Tibial nerve (tissue), 4 donors: ENCODE data around the gene SEC16A. TPM values are rescaled to one million over a fixed set of nuclear protein-coding genes. Genes with fewer than 3 reads are reported as not detected.

ENCODE experiments used
- DNase-seq, 2 donors: peaks; one replicate each; pipeline ENCODE4 v3.0.0-alpha.2; 2019; ENCODE audit warnings: low spot score in 2 of 2
- H3K27ac ChIP-seq, 4 donors: fragments of 200-600 bp; sonication (generic) in 3 of 4; one replicate each; pipeline ENCODE4 v1.5.1; 2017 to 2019; ENCODE audit warnings: mild to moderate bottlenecking in 1 of 4
- H3K27me3 ChIP-seq, 2 donors: fragments of 200-600 bp; sonication (generic) in 1 of 2; one replicate each; pipeline versions ENCODE4 v1.5.1 to v1.6.0; 2017 to 2019
- H3K36me3 ChIP-seq, 3 donors: fragments of 200-600 bp; sonication (generic); one replicate each; pipeline ENCODE4 v1.5.1; 2018 to 2019
- H3K4me1 ChIP-seq, 4 donors: fragments of 200-600 bp; sonication (generic) in 3 of 4; one replicate each; pipeline ENCODE4 v1.5.1; 2017 to 2019
- H3K4me3 ChIP-seq, 4 donors: fragments of 200-600 bp; sonication (generic) in 3 of 4; one replicate each; pipeline ENCODE4 v1.5.1; 2017 to 2019; ENCODE audit warnings: mild to moderate bottlenecking in 1 of 4, moderate library complexity in 1 of 4
- H3K9me3 ChIP-seq, 4 donors: fragments of 200-600 bp; sonication (generic) in 3 of 4; one replicate each; pipeline ENCODE4 v1.5.1; 2017 to 2019
- CTCF ChIP-seq, 5 experiments: fragments of 200-600 bp in 3 of 5; fragments of 450-650 bp in 2 of 5; sonication (generic) in 3 of 5; IDR thresholded peaks; one replicate each; pipeline ENCODE4 v1.5.1; 2016 to 2019; ENCODE audit warnings: antibody characterized with exemption in 5 of 5, mild to moderate bottlenecking in 3 of 5, moderate library complexity in 2 of 5
- EP300 ChIP-seq, 2 donors: sonication (generic); formaldehyde crosslinking; IDR thresholded peaks; one replicate each; pipeline ENCODE4 v1.6.1; 2017; ENCODE audit warnings: antibody characterized with exemption in 2 of 2, mild to moderate bottlenecking in 1 of 2
- POLR2A ChIP-seq, 2 donors: fragments of 450-650 bp; IDR thresholded peaks; one replicate each; pipeline ENCODE4 v1.6.1; 2017; ENCODE audit warnings: antibody characterized with exemption in 2 of 2, mild to moderate bottlenecking in 2 of 2, moderate library complexity in 2 of 2
- WGBS, 2 donors: methylation state at CpG; one replicate each; pipeline ENCODE4 v1.1.5; 2018; 5-methylcytosine and 5-hydroxymethylcytosine counted together
- total RNA-seq, 4 donors: library from RNA; depleted of rRNA; stranded (reverse); fragments of >200 nt; gene quantifications; one replicate each; pipeline ENCODE4 v1.1.0, GENCODE V29; 2016

Gene SEC16A
- total RNA-seq, 4 donors from 2014 or later, result 45.8 to 67.5 (median 47.9) TPM

GRCh38 chr9:136527131-136527530 lies 44.3 kb upstream of the SEC16A start:
- TF ChIP-seq CTCF (IDR thresholded peaks at IDR 0.05) (no peak), EP300 (IDR thresholded peaks at IDR 0.05) (no peak), POLR2A (IDR thresholded peaks at IDR 0.05) (no peak)
- WGBS, 2 donors, result 72 to 76% methylated on average over 19 of the region's 20 CpGs
- H3K27me3 ChIP-seq, result no peaks in the 10 kb centered on the region
- H3K4me1 ChIP-seq, result peaks cover 0 to 100% (median 85%) of the 10 kb centered on the region in 4 donors
- H3K27ac ChIP-seq, result peak overlapping the region; percentile 57 to 90 (median 81)
- H3K4me3 ChIP-seq, result no peak overlapping the region
- no peaks in the 10 kb centered on the region for H3K9me3 ChIP-seq
- H3K36me3 ChIP-seq, result peaks cover 0 to 18% (median 4%) of the 10 kb centered on the region in 3 donors
- DNase-seq, result no peak

GRCh38 chr9:136526625-136527066 lies 43.8 kb upstream of the SEC16A start:
- Histone ChIP-seq H3K27me3 (no peaks in the 10 kb centered on the region), H3K4me1 (peaks cover 0 to 98% (median 81%) of the 10 kb centered on the region in 4 donors), H3K4me3 (peak overlapping the region in 1 of 4 donors; percentile 3), H3K9me3 (no peaks in the 10 kb centered on the region), H3K27ac (peak overlapping the region; percentile 57 to 90 (median 81)), H3K36me3 (peaks cover 0 to 19% (median 4%) of the 10 kb centered on the region in 3 donors)
- TF ChIP-seq CTCF (IDR thresholded peaks at IDR 0.05) (no peak), EP300 (IDR thresholded peaks at IDR 0.05) (no peak), POLR2A (IDR thresholded peaks at IDR 0.05) (no peak)
- no peak for DNase-seq
- 55 to 60% methylated on average over 18 to 30 of the region's 30 CpGs for WGBS, 2 donors

GRCh38 chr9:136525841-136526499 lies 43.1 kb upstream of the SEC16A start:
- DNase-seq, result no peak
- H3K4me1 ChIP-seq, result peaks cover 0 to 98% (median 79%) of the 10 kb centered on the region in 4 donors
- peak overlapping the region in 1 of 4 donors; percentile 3 for H3K4me3 ChIP-seq
- peak overlapping the region; percentile 57 to 90 (median 81) for H3K27ac ChIP-seq
- WGBS, 2 donors, result 28 to 34% methylated on average over 12 to 15 of the region's 30 CpGs
- H3K9me3 ChIP-seq, result no peaks in the 10 kb centered on the region
- TF ChIP-seq CTCF (IDR thresholded peaks at IDR 0.05) (peak in 2 of 5 experiments; percentile 22 to 47), EP300 (IDR thresholded peaks at IDR 0.05) (peak in 1 of 2 donors; percentile 79), POLR2A (IDR thresholded peaks at IDR 0.05) (peak in 1 of 2 donors; percentile 21)
- peaks cover 1 to 26% (median 4%) of the 10 kb centered on the region in 3 donors for H3K36me3 ChIP-seq
- no peaks in the 10 kb centered on the region for H3K27me3 ChIP-seq

- 46 to 59% methylated on average over 11 to 20 of the region's 21 CpGs for WGBS, 2 donors
- no peaks in the 10 kb centered on the region for H3K27me3 ChIP-seq
- no peak for DNase-seq
Measured at GRCh38 chr9:136525207-136525606, 42.4 kb upstream of the SEC16A start.

More at GRCh38 chr9:136525207-136525606, 42.4 kb upstream of the SEC16A start:
- no peak overlapping the region for H3K4me3 ChIP-seq
- TF ChIP-seq CTCF (IDR thresholded peaks at IDR 0.05) (no peak), POLR2A (IDR thresholded peaks at IDR 0.05) (no peak), EP300 (IDR thresholded peaks at IDR 0.05) (no peak)
- no peaks in the 10 kb centered on the region for H3K9me3 ChIP-seq
- H3K27ac ChIP-seq, result peak overlapping the region in 3 of 4 donors; percentile 76 to 90 (median 86)
- H3K4me1 ChIP-seq, result peaks cover 0 to 98% (median 72%) of the 10 kb centered on the region in 4 donors
- peaks cover 3 to 34% (median 4%) of the 10 kb centered on the region in 3 donors for H3K36me3 ChIP-seq
